Fibroblast of lung (primary cell): Measurements from ENCODE around the gene MAP1LC3A.

Source experiments
- EZH2 ChIP-seq: IDR thresholded peaks from 2 replicates; pipeline ENCODE4 v1.5.1; 2012; ENCODE audit warnings: low read length, control low read depth, mild to moderate bottlenecking; ENCODE audit errors: missing control alignments
- TF ChIP-seq, protein P1 (sequence below), 2 donors: IDR thresholded peaks in 1 of 2; conservative IDR thresholded peaks in 1 of 2; 1 replicate in 1 of 2; 2 replicates in 1 of 2; pipeline ENCODE4 v1.5.1; 2011 to 2012; ENCODE audit warnings: low read length in 2 of 2, control low read depth in 1 of 2, inconsistent platforms in 1 of 2, low read depth in 1 of 2, mild to moderate bottlenecking in 1 of 2

DNA sequence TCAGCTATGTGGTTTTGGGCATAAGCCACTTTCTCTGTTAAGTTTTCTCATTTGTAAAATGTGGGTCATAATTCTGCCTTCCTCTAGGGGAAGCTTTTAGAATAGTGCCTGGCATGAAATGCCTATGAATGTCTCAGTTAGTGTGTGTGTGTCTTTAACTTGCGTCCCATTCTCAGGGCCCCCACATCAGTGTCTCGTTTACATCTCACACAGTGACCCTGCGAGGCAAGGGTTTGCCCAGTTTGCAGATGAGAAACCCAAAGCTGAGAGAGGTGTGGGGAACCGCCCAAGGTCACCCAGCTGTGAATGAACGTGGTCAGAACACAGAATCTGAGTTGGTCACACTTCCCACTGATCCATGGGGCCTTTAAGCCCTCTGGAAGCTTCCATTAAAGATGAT is 28.2 kb upstream of the MAP1LC3A start:
- TF ChIP-seq EZH2, result no peak
- TF ChIP-seq, protein P1, sequence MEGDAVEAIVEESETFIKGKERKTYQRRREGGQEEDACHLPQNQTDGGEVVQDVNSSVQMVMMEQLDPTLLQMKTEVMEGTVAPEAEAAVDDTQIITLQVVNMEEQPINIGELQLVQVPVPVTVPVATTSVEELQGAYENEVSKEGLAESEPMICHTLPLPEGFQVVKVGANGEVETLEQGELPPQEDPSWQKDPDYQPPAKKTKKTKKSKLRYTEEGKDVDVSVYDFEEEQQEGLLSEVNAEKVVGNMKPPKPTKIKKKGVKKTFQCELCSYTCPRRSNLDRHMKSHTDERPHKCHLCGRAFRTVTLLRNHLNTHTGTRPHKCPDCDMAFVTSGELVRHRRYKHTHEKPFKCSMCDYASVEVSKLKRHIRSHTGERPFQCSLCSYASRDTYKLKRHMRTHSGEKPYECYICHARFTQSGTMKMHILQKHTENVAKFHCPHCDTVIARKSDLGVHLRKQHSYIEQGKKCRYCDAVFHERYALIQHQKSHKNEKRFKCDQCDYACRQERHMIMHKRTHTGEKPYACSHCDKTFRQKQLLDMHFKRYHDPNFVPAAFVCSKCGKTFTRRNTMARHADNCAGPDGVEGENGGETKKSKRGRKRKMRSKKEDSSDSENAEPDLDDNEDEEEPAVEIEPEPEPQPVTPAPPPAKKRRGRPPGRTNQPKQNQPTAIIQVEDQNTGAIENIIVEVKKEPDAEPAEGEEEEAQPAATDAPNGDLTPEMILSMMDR (conservative IDR thresholded peaks at IDR 0.05 in 1 of 2, IDR thresholded peaks at IDR 0.05 in 1 of 2; ENCODE audit: low read depth in 1 of 2, low read length in 2 of 2), result no peak
